Eye (tissue), 1 donor: Measurements from ENCODE around the gene SFMBT2.

ENCODE experiments used
- DNase-seq: peaks from one replicate; pipeline ENCODE4 v3.0.0-alpha.2; 2015

SFMBT2 gene

DNA sequence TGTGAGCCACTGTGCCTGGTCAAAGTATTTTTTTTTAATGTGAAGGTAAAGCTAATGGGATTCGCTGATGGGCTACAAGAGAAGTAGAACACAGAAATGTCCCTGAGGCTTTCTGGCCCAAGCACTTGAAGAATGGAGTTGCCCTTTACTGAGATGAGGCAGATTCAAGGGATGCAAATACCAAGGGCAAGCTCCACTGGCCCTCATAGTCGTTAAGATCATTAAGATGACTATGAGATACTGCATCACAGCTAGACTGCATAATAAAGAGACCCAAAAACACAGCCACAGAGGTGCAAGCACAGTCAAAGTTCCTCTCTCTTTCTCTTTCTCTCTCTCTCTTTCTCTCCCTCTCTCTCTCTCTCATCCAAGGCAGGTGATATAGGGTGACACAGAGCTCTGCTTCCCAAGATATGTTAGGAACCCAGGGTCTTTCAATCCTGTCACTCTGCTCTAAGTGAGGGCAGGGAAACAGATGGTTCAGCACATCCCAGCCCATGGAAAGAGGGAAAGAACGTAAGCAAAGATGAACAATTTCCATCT lies 117.4 kb downstream of the SFMBT2 start:
- DNase-seq, result no peak

DNA sequence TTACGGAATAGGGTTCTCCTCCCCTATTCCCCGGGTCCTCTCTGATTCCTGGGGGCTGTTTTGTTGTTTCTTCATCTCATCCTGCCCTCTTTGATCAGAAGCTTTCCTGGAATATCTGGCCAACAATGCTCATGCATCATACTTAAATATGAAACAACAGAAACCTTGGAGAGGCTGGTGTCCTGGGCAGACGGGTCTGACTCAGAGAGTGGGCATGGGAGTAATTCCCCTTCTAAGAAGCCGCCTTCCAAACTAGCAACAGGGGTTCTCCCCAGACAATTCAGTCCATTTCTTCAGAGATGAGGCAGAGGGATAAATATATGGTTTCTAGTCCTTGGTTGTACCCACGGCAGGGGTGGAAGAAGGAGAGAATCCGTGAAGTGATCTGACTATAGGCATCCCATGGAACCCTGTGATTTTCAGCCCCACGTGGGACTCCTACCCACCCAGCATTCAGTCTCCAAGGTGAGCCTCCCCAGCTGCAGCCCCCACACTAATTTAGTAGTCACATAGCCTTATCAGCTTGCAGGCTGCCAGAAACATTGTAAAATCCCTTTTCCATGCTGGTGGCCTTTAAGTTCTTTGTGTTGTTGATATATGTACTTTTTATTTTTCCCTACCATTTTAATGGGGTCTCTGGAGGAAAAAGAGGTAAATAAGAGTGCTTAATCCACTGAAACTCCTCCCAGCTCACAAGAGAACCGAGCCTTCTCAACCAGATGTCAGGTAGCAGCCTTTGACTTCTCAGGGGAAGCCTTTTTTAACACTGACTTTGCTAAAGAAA lies 119.2 kb downstream of the SFMBT2 start:
- no peak for DNase-seq

DNA sequence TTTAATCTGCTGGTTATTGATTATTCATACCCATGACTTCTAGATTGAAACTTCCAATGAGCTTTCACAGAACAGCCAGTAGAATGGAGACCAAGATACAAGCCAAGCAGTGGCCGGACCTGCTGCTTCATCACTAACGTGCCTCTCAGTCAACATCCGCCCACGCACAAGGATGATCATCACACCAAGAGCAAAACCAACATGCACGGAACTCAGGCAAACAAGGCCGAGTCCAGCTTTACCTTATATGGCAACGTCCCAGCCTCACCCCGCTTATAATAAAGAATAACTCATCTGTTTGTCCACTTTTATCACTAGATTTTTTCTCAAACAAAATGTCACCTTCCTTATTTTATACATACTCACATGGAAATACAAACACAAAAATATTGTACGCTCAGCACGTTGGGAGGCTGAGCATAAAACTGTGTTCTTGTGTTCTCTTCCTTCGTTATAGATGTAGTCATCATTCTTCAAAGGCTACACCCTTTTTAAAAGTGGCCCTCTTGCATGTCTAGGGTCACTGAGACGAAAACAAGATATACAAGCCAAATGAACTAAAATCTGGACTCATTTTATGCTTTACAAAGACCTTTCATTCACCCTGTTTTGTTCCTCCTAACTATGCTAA lies 122.7 kb downstream of the SFMBT2 start:
- DNase-seq, result no peak

DNA sequence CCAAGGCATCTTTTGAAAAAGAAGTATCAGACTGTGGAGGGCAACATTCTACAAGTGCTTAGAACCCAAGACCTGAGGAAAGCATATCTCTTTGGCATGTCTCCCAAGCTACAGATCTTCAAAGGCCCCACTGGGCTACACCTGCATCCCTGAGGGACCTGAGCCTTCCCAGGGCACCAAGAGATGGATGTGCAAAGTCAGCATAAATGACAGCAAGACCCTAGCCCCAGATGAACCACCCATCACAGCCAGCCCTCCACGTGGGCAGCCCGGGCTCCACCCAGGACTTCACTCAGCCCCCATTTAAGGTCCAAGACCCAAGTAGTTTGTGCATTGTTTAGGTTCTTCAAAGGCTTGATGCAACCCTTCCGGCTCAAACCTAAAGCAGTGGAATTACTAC lies 123.5 kb downstream of the SFMBT2 start:
- no peak for DNase-seq

DNA sequence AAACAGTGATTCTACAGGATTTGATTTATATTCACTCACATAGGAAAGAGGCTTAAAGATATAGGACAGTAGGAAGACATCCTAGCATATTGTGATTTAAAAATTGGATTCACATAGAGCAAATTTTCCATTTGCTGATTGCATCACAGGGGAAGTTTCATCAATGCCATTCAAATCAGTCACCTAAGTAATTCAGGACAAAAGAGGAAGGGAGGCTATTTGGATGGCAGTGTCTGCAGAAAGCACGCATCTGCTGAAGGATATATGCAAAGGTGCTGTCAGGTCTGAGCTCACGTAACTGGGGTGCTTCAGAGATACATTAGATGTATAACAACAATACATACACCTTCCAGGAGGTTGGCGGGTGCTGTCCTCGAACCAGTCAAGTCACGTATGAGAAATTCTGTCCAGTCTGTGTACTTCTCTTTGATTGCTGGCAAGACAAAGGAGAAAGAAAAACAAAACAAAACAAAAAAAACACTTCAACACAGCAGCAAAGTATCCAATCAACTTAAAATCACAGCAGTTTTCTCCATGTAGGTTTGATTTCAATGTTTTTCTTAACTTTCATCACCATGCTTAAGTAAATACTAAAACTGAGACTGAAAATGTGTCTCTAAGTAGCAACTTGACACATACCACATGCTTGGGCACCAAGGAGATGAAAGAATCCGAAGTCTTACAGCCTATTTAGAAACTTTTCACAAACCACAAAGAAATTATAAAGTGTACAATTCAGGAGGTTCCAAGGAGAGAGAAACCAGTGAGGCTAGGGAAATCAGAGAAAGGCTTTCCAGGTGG lies 125.1 kb downstream of the SFMBT2 start:
- no peak for DNase-seq

DNA sequence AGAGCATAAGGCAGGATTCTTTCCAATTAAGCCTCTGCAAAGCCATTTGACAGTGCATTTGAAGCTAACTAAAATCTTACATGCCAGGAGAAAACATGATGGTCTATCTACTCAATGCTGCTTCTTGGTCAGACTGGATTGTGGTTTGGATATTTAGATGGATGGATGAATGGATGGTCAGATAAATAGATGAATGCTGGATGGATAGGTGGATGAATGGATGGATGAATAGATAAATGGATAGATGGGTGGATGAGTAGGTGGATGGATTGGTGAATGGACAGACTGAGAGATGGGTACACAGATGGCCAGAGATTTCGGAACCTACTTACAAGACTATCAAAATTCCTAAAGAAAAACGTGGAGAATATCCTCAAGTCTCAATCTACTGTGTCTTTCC lies 127.6 kb downstream of the SFMBT2 start:
- no peak for DNase-seq

DNA sequence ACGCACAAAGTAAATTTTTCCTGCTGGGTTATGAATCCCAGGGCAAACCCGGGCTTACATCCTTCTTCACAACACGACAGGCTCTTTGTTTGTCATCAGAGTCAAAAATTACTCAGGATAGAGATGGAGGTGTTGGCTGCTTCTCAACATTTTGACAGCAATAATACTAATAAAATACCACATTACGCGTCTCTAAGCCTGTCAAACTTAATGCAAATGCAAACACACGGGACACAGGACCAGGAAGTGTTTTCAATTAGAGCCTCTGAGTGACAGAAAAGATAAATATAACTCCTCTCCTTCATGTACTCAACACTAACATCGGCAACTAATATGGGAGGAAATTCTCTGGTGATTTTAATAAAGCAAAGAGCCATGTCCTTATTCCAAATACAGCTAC lies 128.4 kb downstream of the SFMBT2 start:
- DNase-seq, result no peak

DNA sequence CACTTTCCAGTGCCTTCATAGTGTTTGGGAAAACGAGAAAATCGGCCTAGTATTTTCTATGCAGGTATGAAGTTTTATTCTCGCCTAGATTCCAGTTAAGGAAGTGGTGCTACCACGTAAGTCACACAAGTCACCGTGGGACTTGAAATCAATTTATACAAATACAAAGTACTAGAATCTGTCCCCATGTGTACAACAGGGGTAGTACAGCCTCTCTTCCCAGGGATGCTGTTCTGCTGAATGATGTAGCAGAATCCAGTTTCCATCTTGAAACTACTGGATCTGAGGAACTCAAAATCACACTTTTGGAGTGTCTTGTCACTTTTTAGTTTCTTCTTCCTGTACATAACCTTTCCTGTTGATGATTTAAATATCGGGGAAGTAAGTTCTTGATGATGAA lies 129.4 kb downstream of the SFMBT2 start:
- DNase-seq, result no peak

DNA sequence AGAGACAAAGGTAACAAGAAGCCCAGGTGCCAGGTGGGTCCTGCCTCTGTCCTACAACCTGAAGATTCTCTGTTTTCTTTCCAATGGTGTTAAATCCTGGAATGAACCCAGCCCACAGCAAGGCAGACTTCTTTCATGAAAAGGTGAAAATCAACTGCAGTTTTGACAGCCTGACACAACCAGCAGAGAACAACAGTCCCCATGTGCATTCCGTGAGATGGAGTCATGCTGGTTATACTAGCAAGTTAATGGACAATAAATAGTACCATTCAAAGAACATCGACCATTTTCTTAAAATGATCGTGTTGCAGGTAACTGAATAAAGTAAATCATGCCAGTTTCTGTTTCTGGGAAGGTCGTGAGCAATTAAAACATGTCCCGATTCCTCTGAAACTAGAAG lies 131.5 kb downstream of the SFMBT2 start:
- no peak for DNase-seq

DNA sequence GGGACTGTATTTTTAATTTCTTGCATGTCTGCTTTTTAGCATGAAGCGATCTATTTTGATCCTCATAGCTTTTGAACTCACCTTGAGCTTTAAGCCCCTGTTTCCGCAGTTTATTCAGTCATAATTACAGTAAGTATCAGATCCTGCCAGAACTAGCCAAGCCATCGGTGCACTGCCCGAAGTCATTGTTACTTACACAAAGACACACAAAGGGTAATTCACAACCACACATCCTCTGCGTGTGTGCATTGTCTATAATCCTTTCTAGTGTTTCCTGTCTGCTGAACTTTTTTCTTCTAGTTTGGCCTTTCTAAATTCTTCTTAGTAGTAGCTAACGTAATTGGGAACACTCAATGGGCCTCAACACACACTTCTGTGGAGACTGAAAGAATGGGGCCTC lies 133.0 kb downstream of the SFMBT2 start:
- DNase-seq, result no peak

DNA sequence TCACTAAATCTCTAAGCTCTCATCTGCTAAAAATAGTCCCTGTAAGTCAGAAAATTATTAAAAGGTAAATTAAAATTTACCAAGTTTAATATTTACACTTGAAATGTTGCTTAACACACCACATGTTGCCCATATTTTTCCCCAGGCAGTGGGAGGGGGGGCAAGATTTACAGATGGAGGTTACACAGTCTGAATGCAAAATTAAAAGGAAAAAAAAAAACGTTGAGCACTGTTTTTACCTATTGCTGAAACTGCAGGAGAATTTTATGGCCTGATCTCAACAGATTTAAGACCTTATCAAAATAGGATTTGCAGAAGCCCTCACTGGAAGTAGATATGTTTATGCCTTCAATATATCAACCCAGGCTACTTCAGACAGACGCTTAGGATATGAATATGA lies 133.4 kb downstream of the SFMBT2 start:
- no peak for DNase-seq

DNA sequence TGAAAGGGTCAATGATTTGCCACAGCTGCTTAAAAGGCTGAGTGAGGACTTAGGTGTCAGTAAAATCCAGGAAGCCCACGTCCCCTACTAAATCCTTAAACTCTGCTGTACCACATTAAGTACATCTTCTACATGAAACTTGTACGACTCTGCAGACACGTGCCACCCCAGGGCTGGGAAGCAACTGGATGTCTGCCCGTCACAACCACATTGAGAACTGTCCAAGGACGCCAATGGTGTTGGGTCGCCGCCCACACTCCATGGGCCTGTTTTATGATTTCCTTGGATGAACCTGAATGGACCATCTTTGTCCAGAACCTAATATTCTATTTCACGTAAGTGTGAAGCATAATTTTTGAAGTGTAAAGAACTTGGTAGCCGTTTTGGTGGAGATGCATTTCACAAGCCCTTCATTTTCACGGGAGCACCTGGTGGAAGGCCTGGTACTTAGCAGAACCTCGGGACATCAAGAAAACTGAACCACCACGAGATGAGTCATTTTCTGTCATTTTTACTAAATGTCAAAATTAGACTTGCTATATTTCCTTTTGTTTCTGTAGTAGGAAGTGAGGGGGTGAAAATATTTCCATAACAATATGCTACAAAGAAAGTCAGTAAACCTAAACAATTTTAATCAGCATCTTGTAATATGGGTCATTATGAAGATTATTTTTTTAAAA lies 134.9 kb downstream of the SFMBT2 start:
- no peak for DNase-seq

DNA sequence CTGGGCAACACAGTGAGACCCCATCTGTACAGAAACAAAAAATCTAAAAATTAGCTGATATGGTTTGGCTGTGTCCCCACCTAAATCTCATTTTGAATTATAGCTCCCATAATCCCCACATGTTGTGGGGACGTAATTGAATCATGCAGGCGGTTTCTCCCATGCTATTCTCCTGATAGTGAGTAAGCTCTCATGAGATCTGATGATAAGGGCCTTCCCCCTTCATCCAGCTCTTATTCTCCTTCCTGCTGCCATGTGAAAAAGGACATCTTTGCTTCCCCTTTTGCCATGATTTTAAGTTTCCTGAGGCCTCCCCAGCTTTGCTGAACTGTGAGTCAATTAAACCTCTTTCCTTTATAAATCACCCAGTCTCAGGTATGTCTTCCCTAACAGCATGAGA lies 136.5 kb downstream of the SFMBT2 start:
- no peak for DNase-seq

DNA sequence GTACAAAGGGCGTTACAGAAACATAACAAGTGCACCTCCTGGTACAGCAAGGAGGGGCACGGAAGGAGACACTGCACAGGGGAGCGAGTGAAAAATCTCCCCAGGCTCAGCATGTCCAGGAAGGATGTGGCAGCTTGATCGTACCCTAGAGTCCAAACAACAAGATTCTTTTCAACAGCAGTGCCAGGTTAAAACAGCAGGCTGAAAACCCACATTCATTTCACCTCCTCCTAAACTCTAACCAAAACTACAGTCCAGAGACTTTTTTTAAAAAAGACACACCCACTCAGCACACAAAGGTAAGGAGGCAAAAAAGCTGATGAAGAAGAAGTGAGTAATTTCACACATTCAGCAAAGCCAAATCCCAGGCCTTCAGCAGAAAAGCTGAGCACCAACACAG lies 138.8 kb downstream of the SFMBT2 start:
- no peak for DNase-seq

DNA sequence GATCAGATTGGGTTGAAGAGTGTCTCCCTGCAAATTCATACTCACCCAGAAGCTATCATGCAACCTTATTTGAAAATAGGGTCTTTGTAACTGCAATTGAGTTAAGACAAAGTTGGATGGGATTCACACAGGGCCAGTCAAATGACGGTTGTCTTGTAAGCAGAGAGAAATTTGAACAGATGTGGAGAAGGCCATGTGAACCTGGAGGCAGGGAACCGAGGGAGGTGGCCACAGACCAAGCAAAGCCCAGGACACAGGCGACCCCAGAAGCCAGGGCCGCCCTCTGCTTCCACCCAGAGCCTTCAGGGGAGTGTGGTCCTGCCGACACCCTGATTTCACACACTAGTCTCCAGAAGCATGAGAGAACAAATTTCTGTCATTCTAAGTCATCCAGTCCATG lies 140.8 kb downstream of the SFMBT2 start:
- no peak for DNase-seq

DNA sequence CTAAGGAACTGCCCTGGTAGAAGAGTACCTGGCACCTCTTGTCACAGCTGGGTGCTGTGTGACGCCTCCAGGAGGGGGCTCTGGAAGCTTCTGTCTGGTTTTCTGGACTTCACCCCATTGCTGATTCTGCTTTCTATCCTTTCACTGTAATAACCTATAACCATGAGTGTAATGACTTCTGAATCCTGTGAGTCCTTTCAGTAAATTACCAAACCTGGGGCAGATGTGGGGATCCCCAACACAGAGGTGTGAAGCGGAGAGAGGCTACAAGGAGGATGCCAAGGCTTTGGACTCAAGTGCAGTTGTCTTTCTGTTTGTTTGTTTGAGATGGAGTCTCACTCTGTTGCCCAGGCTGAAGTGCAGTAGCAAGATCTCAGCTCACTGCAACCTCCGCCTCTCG lies 143.7 kb downstream of the SFMBT2 start:
- no peak for DNase-seq

DNA sequence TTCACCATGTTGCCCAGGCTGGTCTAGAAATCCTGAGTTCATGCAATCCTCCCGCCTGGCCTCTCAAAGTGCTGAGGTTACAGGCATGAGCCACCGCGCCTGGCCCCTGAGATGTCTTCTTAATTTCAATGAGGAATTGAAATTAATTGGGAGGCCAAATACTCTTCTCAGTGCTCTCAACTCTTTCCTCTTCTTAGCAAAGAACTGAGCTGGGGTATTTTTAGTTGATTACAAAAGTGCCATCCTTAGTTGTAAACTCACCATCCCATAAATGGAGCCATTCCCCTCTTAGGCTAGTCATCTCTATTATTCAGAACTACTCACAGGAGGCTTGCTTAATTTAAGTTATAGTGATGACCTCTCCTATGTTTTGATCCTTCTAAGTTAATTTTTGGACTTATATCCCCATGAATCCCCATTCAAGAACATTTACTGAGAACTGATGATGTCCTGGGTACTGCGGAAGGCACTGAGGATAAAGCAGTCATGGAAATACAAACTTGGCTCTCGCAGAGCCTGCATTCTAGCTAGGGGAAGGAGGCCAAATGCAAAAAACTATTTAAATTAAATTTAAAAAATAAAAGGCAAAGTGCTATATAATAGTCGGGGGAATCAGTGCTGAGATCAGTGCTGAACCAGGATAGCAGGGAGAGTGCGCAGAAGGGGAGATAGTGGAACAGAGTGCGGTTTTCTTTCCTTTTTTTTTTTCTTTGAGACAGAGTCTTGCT lies 145.3 kb downstream of the SFMBT2 start:
- DNase-seq, result no peak

DNA sequence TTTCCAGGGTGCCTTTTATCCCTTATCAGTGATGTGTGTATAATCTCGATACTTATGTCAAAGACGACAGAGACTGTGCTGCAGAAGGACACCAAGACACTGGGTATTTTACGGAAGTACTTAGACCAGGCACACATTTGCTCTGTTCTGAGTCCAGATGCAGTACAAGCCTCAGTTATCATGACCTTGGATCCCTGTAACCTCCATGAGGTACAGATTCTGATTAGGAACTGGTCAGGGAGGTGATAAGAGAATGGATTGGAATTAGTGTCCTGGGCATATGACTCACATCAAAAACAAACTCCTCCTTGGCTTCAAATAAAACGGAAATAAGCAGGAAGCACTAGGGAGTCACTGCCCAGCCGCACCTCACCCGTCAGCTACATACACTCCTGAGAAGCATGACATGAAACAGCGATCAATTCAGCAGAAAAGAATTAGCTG lies 146.5 kb downstream of the SFMBT2 start:
- DNase-seq, result peak; percentile 57

DNA sequence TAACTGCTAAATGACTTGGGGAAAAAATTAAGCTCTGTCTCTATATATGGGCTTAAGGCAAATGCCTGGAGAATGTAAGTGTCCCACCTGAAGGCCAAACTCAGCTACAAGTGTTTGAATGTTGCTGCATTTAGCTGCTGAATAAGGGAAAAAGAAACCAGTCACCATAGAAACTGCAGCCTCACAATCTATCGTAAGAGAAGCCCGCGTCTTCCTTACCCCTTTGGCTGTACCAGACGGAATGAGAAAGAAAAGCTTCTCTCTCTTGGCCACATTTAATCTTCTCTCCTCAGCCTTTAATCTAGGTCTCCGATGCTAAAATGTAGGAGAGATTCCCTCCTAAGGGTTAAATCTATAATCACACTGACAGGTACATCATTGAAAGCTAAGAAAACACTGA lies 147.2 kb downstream of the SFMBT2 start:
- no peak for DNase-seq

DNA sequence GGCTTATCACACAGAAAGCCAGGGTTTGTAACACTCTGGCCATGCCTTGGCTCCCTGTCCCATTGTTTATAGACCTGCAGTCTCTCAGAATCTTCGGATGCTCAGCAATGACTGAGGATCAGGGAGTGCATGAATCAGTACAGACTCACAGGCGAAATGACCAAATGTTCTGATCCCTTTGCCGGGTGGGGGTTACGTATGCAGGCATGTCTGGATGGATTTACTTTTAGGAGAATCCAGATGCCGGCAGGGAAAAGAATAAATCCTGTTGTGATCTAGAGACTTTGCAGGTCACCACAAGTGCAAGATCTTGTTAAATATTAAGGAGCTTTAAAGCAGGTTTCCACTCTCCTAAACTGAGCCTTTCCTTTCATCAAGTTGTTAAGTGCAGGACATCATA lies 149.5 kb downstream of the SFMBT2 start:
- DNase-seq, result no peak

DNA sequence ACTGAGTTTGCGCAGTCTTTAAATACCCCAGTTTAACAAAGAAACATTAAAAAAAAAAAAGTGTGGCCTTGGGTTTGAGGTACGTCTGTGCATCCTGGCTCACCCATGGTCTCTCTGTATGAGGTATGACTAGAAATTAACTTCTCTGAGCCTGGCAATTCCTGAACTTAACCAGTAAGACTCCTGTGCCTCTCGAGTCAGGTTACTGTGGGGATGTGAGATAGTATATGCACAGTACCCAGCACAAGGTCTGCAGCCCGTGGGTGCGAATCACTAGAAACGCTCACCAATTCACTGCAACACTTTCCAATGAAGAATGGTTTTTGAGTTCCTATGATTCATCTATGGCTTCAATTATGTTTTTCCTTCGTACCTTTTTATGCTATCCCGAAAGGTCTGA lies 149.9 kb downstream of the SFMBT2 start:
- DNase-seq, result no peak

DNA sequence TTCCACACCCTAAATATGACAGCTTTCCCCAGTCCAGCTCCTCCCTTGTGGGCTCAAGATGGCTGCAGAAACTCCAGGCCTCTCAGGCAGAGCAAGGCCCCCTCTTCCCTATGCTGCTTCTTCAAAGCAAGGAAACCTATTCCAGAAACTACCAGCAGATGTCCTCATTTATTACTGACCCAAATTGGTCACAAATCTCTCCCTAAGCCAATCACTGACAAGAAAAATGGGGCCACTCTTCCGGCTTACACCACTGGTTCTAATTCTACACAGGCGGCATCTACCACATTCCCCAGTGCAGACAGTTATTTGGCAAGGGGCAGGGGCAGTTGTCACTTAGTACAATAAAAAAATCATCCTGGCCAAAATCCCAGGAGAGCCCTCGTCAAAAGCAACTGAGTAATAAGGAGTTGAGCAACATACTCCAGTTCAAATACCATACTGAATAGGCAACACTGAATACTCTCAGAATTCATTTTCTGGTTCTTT lies 150.4 kb downstream of the SFMBT2 start:
- DNase-seq, result peak; percentile 82
